Kidney (tissue), 14 donors: ENCODE data around the gene EXOC3. TPM values are rescaled to one million over a fixed set of nuclear protein-coding genes. Genes with fewer than 3 reads are reported as not detected.

Experiments
- DNase-seq, 5 donors: peaks; one replicate each; pipeline ENCODE4 v3.0.0-alpha.2; 2013 to 2020
- FAIRE-seq: peaks from 2 replicates; lab custom pipeline; 2012; peaks lifted over from hg19 to GRCh38; lab: Jason Lieb, UNC
- H3K27ac ChIP-seq, 2 donors: one replicate each; pipeline ENCODE4 v1.7.0; 2013; ENCODE audit warnings: low read depth in 2 of 2, low read length in 2 of 2, inconsistent platforms in 1 of 2
- H3K27me3 ChIP-seq: one replicate; pipeline ENCODE4 v1.7.1; 2013; ENCODE audit warnings: low read length, inconsistent platforms; ENCODE audit not compliant: control insufficient read depth, insufficient read depth
- H3K36me3 ChIP-seq, 3 donors: one replicate each; pipeline versions ENCODE4 v1.7.0 to v1.7.1; 2013; ENCODE audit warnings: low read length in 3 of 3, control low read depth in 1 of 3, inconsistent platforms in 1 of 3; ENCODE audit not compliant: insufficient read depth in 3 of 3, control insufficient read depth in 2 of 3
- H3K4me1 ChIP-seq, 3 donors: one replicate each; pipeline versions ENCODE4 v1.7.0 to v1.7.1; 2013; ENCODE audit warnings: low read length in 3 of 3, inconsistent platforms in 1 of 3, low read depth in 1 of 3; ENCODE audit not compliant: control insufficient read depth in 2 of 3, insufficient read depth in 2 of 3
- H3K4me3 ChIP-seq, 3 donors: one replicate each; pipeline versions ENCODE4 v1.7.0 to v1.8.1; 2013; ENCODE audit warnings: low read length in 3 of 3, control low read depth in 1 of 3, inconsistent platforms in 1 of 3
- H3K9ac ChIP-seq, 3 donors: one replicate each; pipeline versions ENCODE4 v1.7.0 to v1.7.1; 2013; ENCODE audit warnings: low read length in 3 of 3, control low read depth in 1 of 3, inconsistent platforms in 1 of 3
- H3K9me3 ChIP-seq, 3 donors: one replicate each; pipeline versions ENCODE4 v1.7.0 to v1.7.1; 2013; ENCODE audit warnings: low read length in 3 of 3, control low read depth in 1 of 3, inconsistent platforms in 1 of 3; ENCODE audit not compliant: control insufficient read depth in 2 of 3, insufficient read depth in 1 of 3
- intact Hi-C: fragments of 100-400 bp; cut with DNase I; formaldehyde crosslinking; loops from one replicate; pipeline ENCODE4 v1.11.1; 2022
- polyA plus RNA-seq: library from polyadenylated mRNA; stranded (reverse); fragments of 350-450 nt; fragmentation: Illumina TruSeq; extraction: RNeasy Lipid Tissue Mini Kit (QIAGEN cat#74804); gene quantifications from one replicate; pipeline ENCODE4 v1.2.3, GENCODE V29; 2014; ENCODE audit warnings: low read depth, low replicate concordance; ENCODE audit not compliant: insufficient read depth
- total RNA-seq: library from RNA; stranded (reverse); fragmentation: NEBNext Ultra II Directional; extraction: Animal tissue kit (Norgen Biotek cat#: 25700); gene quantifications from one replicate; pipeline ENCODE4 v1.2.1, GENCODE V29; 2021
- TF ChIP-seq, protein P1 (sequence below): IDR thresholded peaks from 3 replicates; pipeline ENCODE4 v1.5.1; 2012; ENCODE audit warnings: mild to moderate bottlenecking, moderate library complexity, borderline replicate concordance; ENCODE audit not compliant: insufficient read depth; ENCODE audit errors: extremely low read depth
- donor health status: control.
- donor health status: control.
- donor health status: control.
- donor health status: control.
- donor health status: control.
- donor health status: DM: yes; HTN: yes; CAD: no.
- donor health status: Normal renal cell carcinoma (clear cell type).

EXOC3 gene
- total and polyA plus RNA-seq, 2 donors from 2014 or later, result 40.5 to 71.5 TPM

DNA sequence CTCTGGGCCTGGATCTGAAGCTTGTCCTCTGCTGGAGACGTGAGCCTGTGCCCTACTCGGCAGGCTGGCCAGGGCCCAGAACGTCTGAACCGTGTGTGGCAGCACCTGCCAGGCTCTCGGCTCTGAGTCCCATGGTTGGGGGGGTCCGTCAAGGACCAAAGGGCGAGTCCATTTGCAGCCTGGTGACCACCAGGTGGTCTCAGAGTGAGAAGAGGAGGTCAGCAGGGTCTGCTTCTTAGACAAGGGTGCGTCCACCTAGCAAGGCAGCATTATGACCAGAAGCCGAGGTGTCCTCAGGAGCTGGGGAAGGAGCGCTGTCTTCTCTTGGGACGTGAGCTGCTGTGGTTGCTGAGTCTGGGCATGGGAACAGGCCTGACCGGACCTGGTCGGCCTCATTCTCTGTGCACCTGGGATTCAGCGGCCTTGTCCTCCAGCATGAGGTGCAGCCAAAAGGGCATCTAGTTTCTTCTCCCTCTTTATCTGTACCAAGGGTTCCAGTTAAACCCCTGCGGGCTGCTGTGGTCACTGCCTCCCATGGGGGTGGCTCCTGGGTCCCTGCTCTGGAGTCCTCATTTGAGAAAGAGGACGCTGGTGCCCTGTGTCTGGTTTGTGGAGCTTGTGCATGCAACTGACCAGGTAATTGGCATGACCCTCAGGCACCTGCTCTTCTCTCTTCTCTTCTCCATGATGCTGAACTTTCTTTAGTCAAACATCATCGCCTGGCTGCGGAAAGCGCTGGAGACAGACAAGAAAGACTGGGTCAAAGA lies 14.4 kb downstream of the EXOC3 start:
- Histone ChIP-seq H3K9ac (no peak overlapping the region), H3K4me1 (no peaks in the 10 kb centered on the region), H3K9me3 (peaks cover 0 to under 1% (median 0%) of the 10 kb centered on the region in 3 donors), H3K36me3 (peaks cover 6 to 49% (median 28%) of the 10 kb centered on the region in 3 donors), H3K27ac (no peak overlapping the region), H3K4me3 (no peak overlapping the region), H3K27me3 (no peaks in the 10 kb centered on the region)
- intact Hi-C loops, result no loop called here
- FAIRE-seq (no peak), DNase-seq (peak in 1 of 5 donors; percentile 57)
- TF ChIP-seq, protein P1, sequence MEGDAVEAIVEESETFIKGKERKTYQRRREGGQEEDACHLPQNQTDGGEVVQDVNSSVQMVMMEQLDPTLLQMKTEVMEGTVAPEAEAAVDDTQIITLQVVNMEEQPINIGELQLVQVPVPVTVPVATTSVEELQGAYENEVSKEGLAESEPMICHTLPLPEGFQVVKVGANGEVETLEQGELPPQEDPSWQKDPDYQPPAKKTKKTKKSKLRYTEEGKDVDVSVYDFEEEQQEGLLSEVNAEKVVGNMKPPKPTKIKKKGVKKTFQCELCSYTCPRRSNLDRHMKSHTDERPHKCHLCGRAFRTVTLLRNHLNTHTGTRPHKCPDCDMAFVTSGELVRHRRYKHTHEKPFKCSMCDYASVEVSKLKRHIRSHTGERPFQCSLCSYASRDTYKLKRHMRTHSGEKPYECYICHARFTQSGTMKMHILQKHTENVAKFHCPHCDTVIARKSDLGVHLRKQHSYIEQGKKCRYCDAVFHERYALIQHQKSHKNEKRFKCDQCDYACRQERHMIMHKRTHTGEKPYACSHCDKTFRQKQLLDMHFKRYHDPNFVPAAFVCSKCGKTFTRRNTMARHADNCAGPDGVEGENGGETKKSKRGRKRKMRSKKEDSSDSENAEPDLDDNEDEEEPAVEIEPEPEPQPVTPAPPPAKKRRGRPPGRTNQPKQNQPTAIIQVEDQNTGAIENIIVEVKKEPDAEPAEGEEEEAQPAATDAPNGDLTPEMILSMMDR, result no peak

DNA sequence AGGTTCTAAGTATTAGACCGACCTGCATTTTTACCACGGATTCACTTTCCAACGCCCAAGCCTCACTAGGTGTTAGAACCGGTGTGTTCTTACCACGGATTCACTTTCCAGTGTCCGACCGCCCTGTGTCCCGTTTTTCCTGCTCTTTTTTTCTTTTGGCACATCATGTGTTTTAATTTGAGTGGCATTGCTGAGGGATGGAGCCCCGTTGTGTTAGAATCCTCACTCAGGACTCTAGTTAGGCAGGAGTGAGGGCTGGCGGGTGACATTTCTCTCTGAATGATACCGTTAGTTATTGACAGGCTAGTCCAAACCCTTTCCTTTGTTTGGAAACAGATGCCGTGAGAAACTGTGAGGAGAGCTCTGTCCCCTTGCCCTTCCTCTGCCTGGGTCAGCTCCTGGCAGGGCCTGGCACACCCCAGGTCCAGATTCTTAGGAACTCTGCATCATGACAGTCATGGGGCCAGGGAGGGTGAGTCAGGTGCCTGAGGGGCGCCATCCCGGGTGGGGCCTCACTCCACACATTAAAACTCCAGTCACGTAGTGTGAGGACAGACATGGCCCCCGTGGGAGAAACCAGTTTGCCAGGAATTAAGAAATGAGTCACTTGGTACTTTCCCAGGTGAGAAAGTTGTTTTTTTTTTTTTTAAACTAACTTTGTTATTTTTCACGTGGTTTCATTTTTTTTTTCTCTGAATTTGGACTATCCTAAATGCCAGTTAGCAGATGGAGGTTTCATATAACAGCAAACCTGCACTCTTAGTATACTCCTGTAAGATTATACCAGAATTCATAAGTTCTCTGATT lies 15.8 kb downstream of the EXOC3 start:
- FAIRE-seq (no peak), DNase-seq (peak in 1 of 5 donors; percentile 93)
- no peak overlapping the region for H3K9ac ChIP-seq
- H3K27ac ChIP-seq, result peak overlapping the region in 1 of 2 donors; percentile 53
- no peak overlapping the region for H3K4me3 ChIP-seq
- no peaks in the 10 kb centered on the region for H3K4me1 ChIP-seq
- H3K36me3 ChIP-seq, result peaks cover 1 to 46% (median 20%) of the 10 kb centered on the region in 3 donors
- TF ChIP-seq, protein P1, result no peak
- H3K27me3 ChIP-seq, result no peaks in the 10 kb centered on the region
- no peaks in the 10 kb centered on the region for H3K9me3 ChIP-seq
- intact Hi-C loops, result no loop called here

DNA sequence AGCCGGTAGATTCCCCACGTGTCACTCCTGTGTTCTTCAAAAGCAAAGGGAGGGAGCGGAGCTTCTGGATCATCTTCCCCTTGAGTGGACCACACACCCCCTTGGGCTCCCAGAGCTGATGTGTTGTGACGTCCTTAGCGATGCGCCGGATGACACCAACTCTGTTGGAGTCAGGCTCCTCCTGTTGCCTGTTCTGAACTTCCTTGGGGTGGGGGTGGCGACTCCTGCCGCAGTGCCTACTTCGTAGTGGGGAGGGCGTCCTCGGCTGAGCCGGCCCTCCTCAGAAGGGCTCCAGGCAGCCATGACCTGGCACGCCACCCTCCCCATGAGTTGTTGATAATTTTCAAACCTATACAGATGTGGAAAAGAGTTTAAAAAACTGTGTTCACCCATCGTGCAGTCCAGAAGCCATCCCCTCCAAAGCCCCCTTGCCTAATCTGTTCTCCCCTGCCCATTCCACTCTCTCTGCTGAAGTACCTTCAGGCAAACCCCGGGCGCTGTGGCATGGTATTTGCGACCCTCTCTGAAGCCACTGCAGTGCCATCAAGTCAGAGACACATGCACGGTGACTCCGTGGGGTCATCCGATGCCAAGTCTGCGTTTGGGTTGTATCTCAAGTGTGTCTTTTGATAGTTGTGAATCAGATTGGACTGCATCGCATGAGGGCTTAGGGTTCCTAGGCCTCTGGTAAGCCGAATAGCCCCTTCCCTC lies 16.7 kb downstream of the EXOC3 start:
- Histone ChIP-seq H3K36me3 (peaks cover 0 to 46% (median 25%) of the 10 kb centered on the region in 3 donors), H3K27me3 (no peaks in the 10 kb centered on the region), H3K4me3 (no peak overlapping the region), H3K9ac (no peak overlapping the region), H3K27ac (no peak overlapping the region), H3K4me1 (no peaks in the 10 kb centered on the region), H3K9me3 (no peaks in the 10 kb centered on the region)
- TF ChIP-seq, protein P1, result no peak
- peak in 1 of 5 donors; percentile 58 for DNase-seq
- intact Hi-C loops, result no loop called here
- no peak for FAIRE-seq
